WTC11 (cell line): Measurements from ENCODE around the gene IDH1.

Source experiments
- NR3C1 ChIP-seq: sonication (generic); formaldehyde crosslinking; conservative IDR thresholded peaks from 2 replicates; pipeline ENCODE4 v1.8.1; 2023; ENCODE audit warnings: low read depth, mild to moderate bottlenecking, missing genetic modification reagents
- SMAD4 ChIP-seq: sonication (generic); formaldehyde crosslinking; IDR thresholded peaks from 2 replicates; pipeline ENCODE4 v1.8.0; 2022; ENCODE audit warnings: mild to moderate bottlenecking, missing genetic modification reagents
- TF ChIP-seq, protein P1 (sequence below): fragments of 200-600 bp; IDR thresholded peaks from 2 replicates; pipeline ENCODE4 v1.8.0; 2022; ENCODE audit warnings: antibody characterized with exemption
- TF ChIP-seq, protein P2 (sequence below): sonication (generic); formaldehyde crosslinking; IDR thresholded peaks from 2 replicates; pipeline ENCODE4 v1.8.1; 2023; ENCODE audit warnings: mild to moderate bottlenecking, missing genetic modification reagents, moderate library complexity
- TF ChIP-seq, protein P3 (sequence below): sonication (generic); formaldehyde crosslinking; IDR thresholded peaks from 2 replicates; pipeline ENCODE4 v1.8.1; 2023; ENCODE audit warnings: mild to moderate bottlenecking, missing genetic modification reagents
- TF ChIP-seq, protein P4 (sequence below): sonication (generic); formaldehyde crosslinking; IDR thresholded peaks from 2 replicates; pipeline ENCODE4 v1.8.1; 2022; ENCODE audit warnings: mild to moderate bottlenecking, moderate library complexity, missing genetic modification reagents
- TF ChIP-seq, protein P5 (sequence below): fragments of 250-450 bp; sonication (Bioruptor Pico); IDR thresholded peaks from 2 replicates; pipeline ENCODE4 v2.1.2; 2022; ENCODE audit warnings: mild to moderate bottlenecking, moderate library complexity

DNA sequence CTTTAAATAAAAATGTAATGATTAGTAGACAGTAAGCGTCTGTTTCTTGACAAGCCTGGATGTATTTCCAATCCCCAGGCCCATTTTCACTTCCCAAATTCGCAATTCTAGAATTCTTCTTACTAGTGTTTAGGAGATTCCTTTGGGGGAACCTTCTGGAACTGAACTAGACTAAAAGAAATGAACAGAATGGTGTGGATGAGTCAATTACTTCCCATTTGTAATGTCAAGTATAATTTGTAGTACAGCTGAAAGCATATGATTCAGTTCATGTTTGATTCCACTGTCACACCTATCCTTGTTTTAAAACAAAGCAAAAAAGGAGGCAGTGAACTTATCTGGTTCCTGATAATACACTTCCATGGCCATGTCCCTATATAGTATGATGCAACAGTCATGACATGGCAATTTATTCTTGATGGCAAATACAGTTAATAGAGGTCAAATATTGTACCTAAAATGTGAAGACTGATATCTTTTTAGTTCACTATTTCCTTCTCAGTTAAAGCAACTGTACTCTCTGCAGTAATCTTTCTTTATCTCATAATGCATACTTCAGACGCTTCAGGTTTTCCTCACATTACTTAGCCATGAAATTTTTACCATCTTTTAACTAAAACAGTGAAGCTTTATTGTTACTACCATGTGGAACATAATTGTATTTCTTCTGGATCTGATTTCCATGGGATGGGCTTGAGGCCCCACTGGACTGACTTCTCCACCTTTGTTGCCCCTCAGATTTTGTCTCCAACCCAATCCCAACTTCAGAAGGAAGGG lies 2.0 kb downstream of the IDH1 start:
- TF ChIP-seq, protein P1, sequence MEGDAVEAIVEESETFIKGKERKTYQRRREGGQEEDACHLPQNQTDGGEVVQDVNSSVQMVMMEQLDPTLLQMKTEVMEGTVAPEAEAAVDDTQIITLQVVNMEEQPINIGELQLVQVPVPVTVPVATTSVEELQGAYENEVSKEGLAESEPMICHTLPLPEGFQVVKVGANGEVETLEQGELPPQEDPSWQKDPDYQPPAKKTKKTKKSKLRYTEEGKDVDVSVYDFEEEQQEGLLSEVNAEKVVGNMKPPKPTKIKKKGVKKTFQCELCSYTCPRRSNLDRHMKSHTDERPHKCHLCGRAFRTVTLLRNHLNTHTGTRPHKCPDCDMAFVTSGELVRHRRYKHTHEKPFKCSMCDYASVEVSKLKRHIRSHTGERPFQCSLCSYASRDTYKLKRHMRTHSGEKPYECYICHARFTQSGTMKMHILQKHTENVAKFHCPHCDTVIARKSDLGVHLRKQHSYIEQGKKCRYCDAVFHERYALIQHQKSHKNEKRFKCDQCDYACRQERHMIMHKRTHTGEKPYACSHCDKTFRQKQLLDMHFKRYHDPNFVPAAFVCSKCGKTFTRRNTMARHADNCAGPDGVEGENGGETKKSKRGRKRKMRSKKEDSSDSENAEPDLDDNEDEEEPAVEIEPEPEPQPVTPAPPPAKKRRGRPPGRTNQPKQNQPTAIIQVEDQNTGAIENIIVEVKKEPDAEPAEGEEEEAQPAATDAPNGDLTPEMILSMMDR: no peak
- no peak for TF ChIP-seq NR3C1 (CRISPR knock-in tag)
- TF ChIP-seq SMAD4 (CRISPR knock-in tag): no peak
- TF ChIP-seq, protein P2, sequence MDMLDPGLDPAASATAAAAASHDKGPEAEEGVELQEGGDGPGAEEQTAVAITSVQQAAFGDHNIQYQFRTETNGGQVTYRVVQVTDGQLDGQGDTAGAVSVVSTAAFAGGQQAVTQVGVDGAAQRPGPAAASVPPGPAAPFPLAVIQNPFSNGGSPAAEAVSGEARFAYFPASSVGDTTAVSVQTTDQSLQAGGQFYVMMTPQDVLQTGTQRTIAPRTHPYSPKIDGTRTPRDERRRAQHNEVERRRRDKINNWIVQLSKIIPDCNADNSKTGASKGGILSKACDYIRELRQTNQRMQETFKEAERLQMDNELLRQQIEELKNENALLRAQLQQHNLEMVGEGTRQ (CRISPR knock-in tag): no peak
- TF ChIP-seq, protein P3, sequence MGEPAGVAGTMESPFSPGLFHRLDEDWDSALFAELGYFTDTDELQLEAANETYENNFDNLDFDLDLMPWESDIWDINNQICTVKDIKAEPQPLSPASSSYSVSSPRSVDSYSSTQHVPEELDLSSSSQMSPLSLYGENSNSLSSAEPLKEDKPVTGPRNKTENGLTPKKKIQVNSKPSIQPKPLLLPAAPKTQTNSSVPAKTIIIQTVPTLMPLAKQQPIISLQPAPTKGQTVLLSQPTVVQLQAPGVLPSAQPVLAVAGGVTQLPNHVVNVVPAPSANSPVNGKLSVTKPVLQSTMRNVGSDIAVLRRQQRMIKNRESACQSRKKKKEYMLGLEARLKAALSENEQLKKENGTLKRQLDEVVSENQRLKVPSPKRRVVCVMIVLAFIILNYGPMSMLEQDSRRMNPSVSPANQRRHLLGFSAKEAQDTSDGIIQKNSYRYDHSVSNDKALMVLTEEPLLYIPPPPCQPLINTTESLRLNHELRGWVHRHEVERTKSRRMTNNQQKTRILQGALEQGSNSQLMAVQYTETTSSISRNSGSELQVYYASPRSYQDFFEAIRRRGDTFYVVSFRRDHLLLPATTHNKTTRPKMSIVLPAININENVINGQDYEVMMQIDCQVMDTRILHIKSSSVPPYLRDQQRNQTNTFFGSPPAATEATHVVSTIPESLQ: no peak
- TF ChIP-seq, protein P4, sequence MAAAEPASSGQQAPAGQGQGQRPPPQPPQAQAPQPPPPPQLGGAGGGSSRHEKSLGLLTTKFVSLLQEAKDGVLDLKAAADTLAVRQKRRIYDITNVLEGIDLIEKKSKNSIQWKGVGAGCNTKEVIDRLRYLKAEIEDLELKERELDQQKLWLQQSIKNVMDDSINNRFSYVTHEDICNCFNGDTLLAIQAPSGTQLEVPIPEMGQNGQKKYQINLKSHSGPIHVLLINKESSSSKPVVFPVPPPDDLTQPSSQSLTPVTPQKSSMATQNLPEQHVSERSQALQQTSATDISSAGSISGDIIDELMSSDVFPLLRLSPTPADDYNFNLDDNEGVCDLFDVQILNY (CRISPR knock-in tag): no peak
- TF ChIP-seq, protein P5, sequence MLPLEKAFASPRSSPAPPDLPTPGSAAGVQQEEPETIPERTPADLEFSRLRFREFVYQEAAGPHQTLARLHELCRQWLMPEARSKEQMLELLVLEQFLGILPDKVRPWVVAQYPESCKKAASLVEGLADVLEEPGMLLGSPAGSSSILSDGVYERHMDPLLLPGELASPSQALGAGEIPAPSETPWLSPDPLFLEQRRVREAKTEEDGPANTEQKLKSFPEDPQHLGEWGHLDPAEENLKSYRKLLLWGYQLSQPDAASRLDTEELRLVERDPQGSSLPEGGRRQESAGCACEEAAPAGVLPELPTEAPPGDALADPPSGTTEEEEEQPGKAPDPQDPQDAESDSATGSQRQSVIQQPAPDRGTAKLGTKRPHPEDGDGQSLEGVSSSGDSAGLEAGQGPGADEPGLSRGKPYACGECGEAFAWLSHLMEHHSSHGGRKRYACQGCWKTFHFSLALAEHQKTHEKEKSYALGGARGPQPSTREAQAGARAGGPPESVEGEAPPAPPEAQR (CRISPR knock-in tag): no peak
